Naive thymus-derived CD4-positive, alpha-beta T cell (primary cell): ENCODE results near the gene AGAP2. TPM values are rescaled to one million over a fixed set of nuclear protein-coding genes. Genes with fewer than 3 reads are reported as not detected.
A peak's percentile ranks its signal among the peaks of the same experiment; 100 is the strongest.
"Not testable (repeated sequence)": the region's sequence is repeated elsewhere in the genome, so short reads cannot be mapped to it uniquely, and the experiment has no call there.

Experiments
- ATAC-seq: fragments of 150-1000 bp; cut with Tn5 transposase; 2 replicates; pipeline ENCODE4 v1.10.0; 2021; ENCODE audit warnings: mild to moderate bottlenecking, moderate library complexity
- CTCF ChIA-PET: fragments of 350-600 bp; sonication (Branson Sonifier 250); formaldehyde crosslinking; loops from one replicate; lab custom pipeline; 2021; ENCODE audit warnings: antibody characterized with exemption; lab: Charles Lee
- POLR2A ChIA-PET: fragments of 350-600 bp; sonication (Branson Sonifier 250); formaldehyde crosslinking; loops from one replicate; lab custom pipeline; 2021; ENCODE audit warnings: antibody characterized with exemption, inconsistent platforms; lab: Charles Lee
- DNase-seq, 9 donors: peaks; one replicate each; pipeline versions ENCODE4 v3.0.0 to v3.0.0-alpha.2; 2020 to 2022; ENCODE audit warnings: mixed read lengths in 1 of 9
- H3K27ac ChIP-seq: one replicate; pipeline ENCODE4 v1.7.0; 2013; ENCODE audit warnings: mild to moderate bottlenecking, low read depth, low read length, moderate library complexity
- H3K27me3 ChIP-seq, 2 donors: one replicate each; pipeline ENCODE4 v1.7.0; 2013; ENCODE audit warnings: low read length in 2 of 2, mild to moderate bottlenecking in 2 of 2, moderate library complexity in 2 of 2; ENCODE audit not compliant: control insufficient read depth in 2 of 2, insufficient read depth in 2 of 2
- H3K36me3 ChIP-seq, 3 experiments: 1 replicate in 2 of 3; 2 replicates in 1 of 3; pipeline ENCODE4 v1.7.0; 2013; ENCODE audit warnings: low read length in 3 of 3, mild to moderate bottlenecking in 3 of 3, moderate library complexity in 1 of 3; ENCODE audit not compliant: insufficient read depth in 3 of 3, control insufficient read depth in 2 of 3
- H3K4me1 ChIP-seq, 2 donors: one replicate each; pipeline ENCODE4 v1.7.0; 2013; ENCODE audit warnings: low read length in 2 of 2, mild to moderate bottlenecking in 2 of 2, moderate library complexity in 1 of 2; ENCODE audit not compliant: control insufficient read depth in 2 of 2, insufficient read depth in 2 of 2
- H3K4me3 ChIP-seq: 2 replicates; pipeline ENCODE4 v1.7.0; 2013; ENCODE audit warnings: mild to moderate bottlenecking, low read length
- H3K9me3 ChIP-seq, 3 experiments: 1 replicate in 2 of 3; 2 replicates in 1 of 3; pipeline ENCODE4 v1.7.0; 2013; ENCODE audit warnings: low read length in 3 of 3; ENCODE audit not compliant: control insufficient read depth in 2 of 3
- H3K27ac Mint-ChIP-seq, 9 donors: one replicate each; pipeline ENCODE4 v1.8.0; 2020 to 2022; ENCODE audit warnings: mixed read lengths in 9 of 9, mild to moderate bottlenecking in 8 of 9, moderate library complexity in 5 of 9, inconsistent platforms in 2 of 9
- H3K27me3 Mint-ChIP-seq, 5 donors: one replicate each; pipeline ENCODE4 v1.8.0; 2021 to 2022; ENCODE audit warnings: mixed read lengths in 5 of 5, mild to moderate bottlenecking in 1 of 5
- H3K36me3 Mint-ChIP-seq, 5 donors: one replicate each; pipeline ENCODE4 v1.8.0; 2020 to 2022; ENCODE audit warnings: mixed read lengths in 5 of 5, mild to moderate bottlenecking in 3 of 5, inconsistent platforms in 1 of 5
- H3K4me1 Mint-ChIP-seq, 7 donors: one replicate each; pipeline ENCODE4 v1.8.0; 2020 to 2022; ENCODE audit warnings: mixed read lengths in 7 of 7, mild to moderate bottlenecking in 3 of 7, inconsistent platforms in 1 of 7
- H3K4me3 Mint-ChIP-seq, 10 donors: one replicate each; pipeline ENCODE4 v1.8.0; 2020 to 2022; ENCODE audit warnings: mild to moderate bottlenecking in 10 of 10, mixed read lengths in 10 of 10, moderate library complexity in 6 of 10, inconsistent platforms in 2 of 10
- H3K9me3 Mint-ChIP-seq, 11 donors: one replicate each; pipeline ENCODE4 v1.8.0; 2020 to 2022; ENCODE audit warnings: mixed read lengths in 11 of 11, mild to moderate bottlenecking in 4 of 11, inconsistent platforms in 1 of 11, moderate library complexity in 1 of 11
- intact Hi-C, 2 donors: fragments of 100-400 bp; cut with micrococcal nuclease; formaldehyde crosslinking; loops; one replicate each; pipeline ENCODE4 v1.15.1; 2023
- polyA plus RNA-seq, 2 donors: library from polyadenylated mRNA; unstranded; fragments of 300-500 nt; fragmentation: Illumina TruSeq; gene quantifications; one replicate each; pipeline ENCODE4 v1.2.3, GENCODE V29; 2021
- total RNA-seq, 6 experiments: library from RNA in 5 of 6; stranded (reverse) in 5 of 6; gene quantifications; 1 replicate in 5 of 6; 2 replicates in 1 of 6; pipeline ENCODE4 v1.2.3 and lab custom pipeline; 2021 to 2026

AGAP2 gene
- total and polyA plus RNA-seq, 7 experiments from 2014 or later, result 3.0 to 66.7 (median 41.3) TPM

DNA sequence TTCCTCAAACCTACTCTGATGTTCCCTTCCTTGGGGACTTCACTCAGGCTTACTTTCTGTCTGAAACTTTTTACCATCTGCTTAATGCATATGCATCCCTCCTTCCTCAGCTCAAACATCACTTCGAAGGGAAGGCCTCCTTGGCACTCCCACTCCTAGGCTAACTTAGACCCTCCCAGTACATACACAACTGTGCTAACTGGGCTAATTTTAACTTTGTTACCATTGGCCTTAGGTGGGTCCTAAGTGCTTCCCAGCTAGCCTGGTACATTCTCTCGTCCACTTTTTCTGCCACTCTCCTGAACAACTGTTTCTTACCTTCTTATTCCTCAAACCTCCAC is 37.7 kb upstream of the AGAP2 start:
- intact Hi-C loops, result no loop called here
- Histone ChIP-seq H3K36me3 (peaks cover 0 to 3% (median 0%) of the 10 kb centered on the region in 3 experiments), H3K4me3 (no peak overlapping the region), H3K4me1 (peaks cover 15 to 23% of the 10 kb centered on the region in 2 donors), H3K27ac (no peak overlapping the region), H3K9me3 (no peaks in the 10 kb centered on the region), H3K27me3 (no peaks in the 10 kb centered on the region)
- ChIA-PET CTCF (no interaction called here), POLR2A (interaction anchor here (1.2 kb wide), 2 partner anchors 12 to 17 kb away, joined by 3 to 5 read pairs; no protein-coding TSS in a partner anchor)
- H3K27me3 Mint-ChIP-seq, result peaks cover 0 to 3% (median 0%) of the 10 kb centered on the region in 5 donors
- ATAC-seq (no peak), DNase-seq (no peak)
- H3K4me1 Mint-ChIP-seq, result peaks cover 23 to 45% (median 37%) of the 10 kb centered on the region in 7 donors
- H3K27ac Mint-ChIP-seq, result peak overlapping the region in 1 of 9 donors; percentile 86
- peaks cover 0 to 9% (median 0%) of the 10 kb centered on the region in 5 donors for H3K36me3 Mint-ChIP-seq
- no peak overlapping the region for H3K4me3 Mint-ChIP-seq
- no peaks in the 10 kb centered on the region for H3K9me3 Mint-ChIP-seq

DNA sequence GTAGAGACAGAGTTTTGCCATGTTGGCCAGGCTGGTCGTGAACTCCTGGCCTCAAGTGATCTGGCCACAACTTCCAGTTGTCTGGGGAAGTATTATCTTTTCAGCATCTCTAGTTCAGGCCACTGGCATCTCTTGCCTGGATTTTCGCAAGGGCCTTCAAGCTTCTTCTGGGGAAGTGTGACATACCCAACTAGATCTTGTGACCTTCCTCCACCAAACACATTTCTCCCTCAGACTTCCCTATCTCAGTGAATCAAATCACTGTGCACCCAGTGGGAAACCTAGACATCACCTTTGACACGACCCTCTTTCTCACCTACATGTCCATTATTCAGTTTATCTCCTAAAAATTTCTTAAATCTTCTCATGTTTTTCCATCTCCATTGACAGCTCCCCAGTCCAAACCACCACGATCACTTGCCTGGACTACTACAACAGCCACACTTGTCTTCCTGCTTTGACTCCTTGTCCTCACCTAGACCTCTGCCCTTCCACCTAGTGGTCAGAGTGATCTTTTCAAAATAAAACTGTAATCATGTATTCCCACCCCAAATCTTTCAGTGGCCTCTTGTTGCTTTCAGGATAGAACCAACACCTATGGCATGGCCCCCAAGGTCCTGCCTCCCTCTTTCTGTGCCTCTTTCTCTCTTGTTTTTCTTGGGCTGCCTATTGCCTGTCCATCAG is 37.2 kb upstream of the AGAP2 start:
- Histone ChIP-seq H3K36me3 (peaks cover 0 to 3% (median 0%) of the 10 kb centered on the region in 3 experiments), H3K27me3 (no peaks in the 10 kb centered on the region), H3K4me1 (peaks cover 12 to 22% of the 10 kb centered on the region in 2 donors), H3K4me3 (no peak overlapping the region), H3K27ac (no peak overlapping the region), H3K9me3 (no peaks in the 10 kb centered on the region)
- intact Hi-C loops, result no loop called here
- no peak for DNase-seq
- Mint-ChIP-seq H3K27me3 (peaks cover 0 to 3% (median 0%) of the 10 kb centered on the region in 5 donors), H3K4me1 (peaks cover 24 to 45% (median 35%) of the 10 kb centered on the region in 7 donors), H3K36me3 (peaks cover 0 to 9% (median 0%) of the 10 kb centered on the region in 5 donors), H3K27ac (peak overlapping the region in 3 of 9 donors; percentile 2 to 86 (median 5)), H3K4me3 (peak overlapping the region in 4 of 10 donors; percentile 8 to 54 (median 30)), H3K9me3 (no peaks in the 10 kb centered on the region)
- ChIA-PET CTCF (interaction anchor here (0.6 kb wide), 1 partner anchor 190 kb away, joined by 4 read pairs; no protein-coding TSS in a partner anchor), POLR2A (interaction anchor here (1.1 to 1.2 kb wide), 2 partner anchors 10 to 11 kb away, joined by 3 to 5 read pairs; no protein-coding TSS in a partner anchor)
- no peak for ATAC-seq

DNA sequence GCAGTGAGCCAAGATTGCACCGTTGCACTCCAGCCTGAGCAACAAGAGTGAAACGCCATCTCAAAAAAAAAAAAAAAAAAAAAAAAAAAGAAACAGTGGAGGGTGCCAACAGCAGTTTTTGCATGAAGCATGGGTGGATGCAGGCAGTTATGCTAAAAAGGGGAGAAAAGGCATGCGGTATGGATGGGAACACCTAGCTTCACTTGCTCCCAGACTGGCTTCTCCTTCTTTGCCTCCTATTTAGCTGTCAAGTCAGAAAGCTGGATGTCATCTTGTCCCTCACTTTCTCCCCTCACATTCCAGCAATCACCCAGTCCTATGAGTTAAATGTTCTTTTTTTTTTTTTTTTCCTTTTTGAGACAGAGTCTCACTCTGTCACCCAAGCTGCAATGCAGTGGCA is 36.5 kb upstream of the AGAP2 start:
- ChIA-PET CTCF (interaction anchor here (0.6 to 1.3 kb wide), 2 partner anchors 18 to 190 kb away, joined by 4 read pairs; no protein-coding TSS in a partner anchor), POLR2A (interaction anchor here (1.1 to 1.2 kb wide), 2 partner anchors 10 to 11 kb away, joined by 3 to 5 read pairs; no protein-coding TSS in a partner anchor)
- ATAC-seq (no peak), DNase-seq (no peak)
- Histone ChIP-seq H3K4me1 (peaks cover 6 to 16% of the 10 kb centered on the region in 2 donors), H3K27me3 (no peaks in the 10 kb centered on the region), H3K4me3 (no peak overlapping the region), H3K9me3 (no peaks in the 10 kb centered on the region), H3K36me3 (peaks cover 0 to 3% (median 0%) of the 10 kb centered on the region in 3 experiments), H3K27ac (no peak overlapping the region)
- peaks cover 20 to 42% (median 34%) of the 10 kb centered on the region in 7 donors for H3K4me1 Mint-ChIP-seq
- intact Hi-C loops, result no loop called here
- H3K4me3 Mint-ChIP-seq, result peak overlapping the region in 1 of 10 donors; percentile 48
- H3K27me3 Mint-ChIP-seq, result peaks cover 0 to 3% (median 0%) of the 10 kb centered on the region in 5 donors
- peaks cover 0 to 13% (median 0%) of the 10 kb centered on the region in 5 donors for H3K36me3 Mint-ChIP-seq
- no peaks in the 10 kb centered on the region for H3K9me3 Mint-ChIP-seq
- H3K27ac Mint-ChIP-seq, result no peak overlapping the region

GRCh38 chr12:57774634-57775033 is 36.1 kb upstream of the AGAP2 start:
- ATAC-seq, H3K27me3 ChIP-seq, H3K27me3 Mint-ChIP-seq, H3K9me3 ChIP-seq, H3K9me3 Mint-ChIP-seq, H3K36me3 ChIP-seq, DNase-seq, H3K4me3 ChIP-seq, H3K27ac Mint-ChIP-seq, H3K27ac ChIP-seq, intact Hi-C loops, H3K4me3 Mint-ChIP-seq: not testable (repeated sequence)
- POLR2A ChIA-PET, result interaction anchor here (1.1 kb wide), 1 partner anchor 11 kb away, joined by 3 read pairs; no protein-coding TSS in a partner anchor
- Mint-ChIP-seq H3K36me3 (peaks cover 0 to 13% (median 3%) of the 10 kb centered on the region in 5 donors), H3K4me1 (peaks cover 24 to 42% (median 30%) of the 10 kb centered on the region in 7 donors)
- CTCF ChIA-PET, result interaction anchor here (0.6 to 1.3 kb wide), 2 partner anchors 18 to 662 kb away, joined by 3 to 4 read pairs; no protein-coding TSS in a partner anchor
- H3K4me1 ChIP-seq, result peaks cover 6 to 11% of the 10 kb centered on the region in 2 donors

- Mint-ChIP-seq H3K4me1 (peaks cover 20 to 34% (median 24%) of the 10 kb centered on the region in 7 donors), H3K9me3 (no peaks in the 10 kb centered on the region), H3K27ac (peak within 1 kb of the TSS; percentile 74 to 98 (median 97)), H3K36me3 (peaks cover 0 to 14% (median 5%) of the 10 kb centered on the region in 5 donors), H3K4me3 (peak within 1 kb of the TSS; percentile 88 to 97 (median 94)), H3K27me3 (peaks cover 0 to 3% (median 0%) of the 10 kb centered on the region in 5 donors)
- H3K9me3 ChIP-seq, result no peaks in the 10 kb centered on the region
- no peaks in the 10 kb centered on the region for H3K27me3 ChIP-seq
- H3K27ac ChIP-seq, result peak within 1 kb of the TSS; percentile 90
- peak within 1 kb of the TSS; percentile 99 for H3K4me3 ChIP-seq
- H3K36me3 ChIP-seq, result peaks cover 0 to 18% (median 0%) of the 10 kb centered on the region in 3 experiments
- peaks cover 6 to 10% of the 10 kb centered on the region in 2 donors for H3K4me1 ChIP-seq
- ATAC-seq (peak; percentile 13), DNase-seq (peak in 1 of 9 donors; percentile 10)
- ChIA-PET CTCF (interaction anchor here (0.6 to 1.8 kb wide), 5 partner anchors 10 to 129 kb away, joined by 3 to 10 read pairs (median 8); partner anchors contain the start of genes TSFM and TSPAN31), POLR2A (interaction anchor here (0.7 to 1.3 kb wide), 6 partner anchors 8 to 124 kb away, joined by 3 to 7 read pairs (median 3); no protein-coding TSS in a partner anchor)
- intact Hi-C loops, result loop anchor here (1.0 kb wide), 7 partner anchors 10 to 1304 kb away; partner anchors contain the start of genes TSFM (in 2 of the 2), ATP23 (in 1 of the 2), CDK4 (in 1 of the 2) and GLI1 (in 1 of the 2)
Observed at GRCh38 chr12:57772429-57773322, 34.1 kb upstream of the AGAP2 start, which contains the start of gene EEF1AKMT3. TSS of gene EEF1AKMT3 (plus strand) at chr12:57772614. CDS start at chr12:57772725, 111 bp downstream.
